H9 (cell line): ENCODE measurements around the gene HRH1. TPM values are rescaled to one million over a fixed set of nuclear protein-coding genes. Genes with fewer than 3 reads are reported as not detected.

ENCODE experiments used
- DNase-seq: peaks from one replicate; pipeline ENCODE4 v3.0.0-alpha.2; 2017
- H2AFZ ChIP-seq: one replicate; pipeline ENCODE4 v1.6.1; 2013; ENCODE audit warnings: mild to moderate bottlenecking, low read length, control low read depth, moderate library complexity
- H2AK5ac ChIP-seq: 2 replicates; pipeline ENCODE4 v1.6.1; 2013; ENCODE audit warnings: low read length, control low read depth, mixed read lengths; ENCODE audit not compliant: insufficient read length
- H2BK120ac ChIP-seq: one replicate; pipeline ENCODE4 v1.6.1; 2013; ENCODE audit warnings: low read depth, mild to moderate bottlenecking, low read length, control low read depth, inconsistent platforms; ENCODE audit not compliant: poor library complexity, severe bottlenecking
- H2BK12ac ChIP-seq: 2 replicates; pipeline ENCODE4 v1.6.1; 2013; ENCODE audit warnings: low read length, control low read depth, mixed read lengths, low read depth; ENCODE audit not compliant: insufficient read length
- H2BK15ac ChIP-seq: 2 replicates; pipeline ENCODE4 v1.6.1; 2013; ENCODE audit warnings: low read depth, low read length, control low read depth
- H2BK20ac ChIP-seq: one replicate; pipeline ENCODE4 v1.6.1; 2013; ENCODE audit warnings: low read depth, mild to moderate bottlenecking, low read length, control low read depth, inconsistent platforms; ENCODE audit not compliant: poor library complexity, severe bottlenecking
- H2BK5ac ChIP-seq: 2 replicates; pipeline ENCODE4 v1.6.1; 2013; ENCODE audit warnings: low read length, control low read depth, mixed read lengths; ENCODE audit not compliant: insufficient read length
- H3K14ac ChIP-seq: 2 replicates; pipeline ENCODE4 v1.6.1; 2013; ENCODE audit warnings: low read length, control low read depth; ENCODE audit not compliant: insufficient read depth
- H3K18ac ChIP-seq: 2 replicates; pipeline ENCODE4 v1.6.1; 2013; ENCODE audit warnings: low read depth, mild to moderate bottlenecking, mixed read lengths, low read length, control low read depth; ENCODE audit not compliant: insufficient read length
- H3K23ac ChIP-seq: 2 replicates; pipeline ENCODE4 v1.6.1; 2013; ENCODE audit warnings: low read length, control low read depth, mixed read lengths, low read depth; ENCODE audit not compliant: insufficient read length
- H3K23me2 ChIP-seq: 2 replicates; pipeline ENCODE4 v1.6.1; 2013; ENCODE audit warnings: low read depth, mild to moderate bottlenecking, mixed read lengths, low read length, control low read depth; ENCODE audit not compliant: insufficient read length, poor library complexity, severe bottlenecking
- H3K27ac ChIP-seq: 2 replicates; pipeline ENCODE4 v1.5.1; 2013; ENCODE audit warnings: low read length, control low read depth, mixed read lengths, low read depth; ENCODE audit not compliant: insufficient read length
- H3K27me3 ChIP-seq: 2 replicates; pipeline ENCODE4 v1.6.1; 2013; ENCODE audit warnings: low read length, control low read depth, inconsistent platforms; ENCODE audit not compliant: insufficient read depth
- H3K4ac ChIP-seq: 2 replicates; pipeline ENCODE4 v1.6.1; 2013; ENCODE audit warnings: low read depth, mild to moderate bottlenecking, control low read depth, inconsistent platforms, low read length, moderate library complexity
- H3K4me1 ChIP-seq: 2 replicates; pipeline ENCODE4 v1.6.1; 2013; ENCODE audit warnings: low read length, control low read depth, inconsistent platforms; ENCODE audit not compliant: insufficient read depth
- H3K4me2 ChIP-seq: 2 replicates; pipeline ENCODE4 v1.6.1; 2013; ENCODE audit warnings: low read length, control low read depth, mixed read lengths; ENCODE audit not compliant: insufficient read length, insufficient read depth
- H3K56ac ChIP-seq: 2 replicates; pipeline ENCODE4 v1.6.1; 2013; ENCODE audit warnings: low read depth, mild to moderate bottlenecking, mixed read lengths, low read length, control low read depth; ENCODE audit not compliant: insufficient read length
- H3K79me1 ChIP-seq: 2 replicates; pipeline ENCODE4 v1.6.1; 2013; ENCODE audit warnings: low read depth, mild to moderate bottlenecking, moderate library complexity, low read length, control low read depth, inconsistent platforms; ENCODE audit not compliant: insufficient read depth, poor library complexity, severe bottlenecking
- H3K79me2 ChIP-seq: 2 replicates; pipeline ENCODE4 v1.6.1; 2013; ENCODE audit warnings: low read length, control low read depth, inconsistent platforms; ENCODE audit not compliant: insufficient read depth
- H3K9ac ChIP-seq: 2 replicates; pipeline ENCODE4 v1.6.1; 2013; ENCODE audit warnings: low read length, control low read depth, mixed read lengths; ENCODE audit not compliant: insufficient read length; ENCODE audit errors: extremely low read depth
- H3K9me3 ChIP-seq: one replicate; pipeline ENCODE4 v1.6.1; 2013; ENCODE audit warnings: low read depth, low read length, inconsistent platforms; ENCODE audit not compliant: control insufficient read depth
- H3T11ph ChIP-seq: one replicate; pipeline ENCODE4 v1.6.1; 2013; ENCODE audit warnings: mild to moderate bottlenecking, low read length, control low read depth, inconsistent platforms
- H4K20me1 ChIP-seq: one replicate; pipeline ENCODE4 v1.6.1; 2013; ENCODE audit not compliant: control insufficient read depth, insufficient read length, insufficient read depth
- H4K5ac ChIP-seq: 2 replicates; pipeline ENCODE4 v1.6.1; 2013; ENCODE audit warnings: low read depth, mild to moderate bottlenecking, mixed read lengths, low read length, control low read depth; ENCODE audit not compliant: insufficient read length
- H4K8ac ChIP-seq: replicated peaks from 2 replicates; pipeline ENCODE4 v1.6.1; 2013; ENCODE audit warnings: low read length, control low read depth, mixed read lengths, low read depth; ENCODE audit not compliant: insufficient read length
- H4K91ac ChIP-seq: 2 replicates; pipeline ENCODE4 v1.6.1; 2013; ENCODE audit warnings: low read depth, mild to moderate bottlenecking, moderate library complexity, mixed read lengths, low read length, control low read depth; ENCODE audit not compliant: insufficient read length
- H3K27ac Mint-ChIP-seq, 3 experiments: 2 replicates in 2 of 3; 3 replicates in 1 of 3; pipeline ENCODE4 v1.8.0; 2020 to 2021; ENCODE audit warnings: mixed read lengths in 3 of 3, mild to moderate bottlenecking in 1 of 3, moderate library complexity in 1 of 3
- H3K27me3 Mint-ChIP-seq: 2 replicates; pipeline ENCODE4 v1.8.0; 2021; ENCODE audit warnings: low read depth, mild to moderate bottlenecking, moderate library complexity, mixed read lengths
- H3K36me3 Mint-ChIP-seq, 3 experiments: 2 replicates in 2 of 3; 3 replicates in 1 of 3; pipeline ENCODE4 v1.8.0; 2020 to 2021; ENCODE audit warnings: low read depth in 3 of 3, mixed read lengths in 3 of 3; ENCODE audit not compliant: insufficient read depth in 1 of 3
- H3K4me1 Mint-ChIP-seq, 2 experiments: 2 replicates each; pipeline ENCODE4 v1.8.0; 2020; ENCODE audit warnings: mixed read lengths in 2 of 2
- H3K4me3 Mint-ChIP-seq, 2 experiments: 2 replicates in 1 of 2; 3 replicates in 1 of 2; pipeline ENCODE4 v1.8.0; 2020 to 2021; ENCODE audit warnings: mild to moderate bottlenecking in 2 of 2, mixed read lengths in 2 of 2, moderate library complexity in 1 of 2
- H3K9me3 Mint-ChIP-seq, 2 experiments: 2 replicates in 1 of 2; 3 replicates in 1 of 2; pipeline ENCODE4 v1.8.0; 2020; ENCODE audit warnings: mild to moderate bottlenecking in 2 of 2, mixed read lengths in 2 of 2, moderate library complexity in 1 of 2
- WGBS: extraction: QIAGEN DNeasy Blood & Tissue Kit; methylation state at CpG from one replicate; pipeline ENCODE4 v1.1.7; 2013; ENCODE audit warnings: missing lambda C conversion rate, low lambda C conversion rate, mixed read lengths; ENCODE audit not compliant: insufficient read length; ENCODE audit errors: extremely low coverage; 5-methylcytosine and 5-hydroxymethylcytosine counted together
- total RNA-seq: library from RNA; stranded (reverse); gene quantifications from 2 replicates; pipeline ENCODE4 v1.2.1, GENCODE V29; 2021
- TF ChIP-seq, protein P1 (sequence below): fragments of 200-600 bp; sonication (generic); conservative IDR thresholded peaks from 3 replicates; pipeline ENCODE4 v1.8.0; 2021; ENCODE audit warnings: antibody characterized with exemption, mild to moderate bottlenecking

HRH1 gene
- total RNA-seq, 1 experiment from 2014 or later = 0.74 TPM

DNA sequence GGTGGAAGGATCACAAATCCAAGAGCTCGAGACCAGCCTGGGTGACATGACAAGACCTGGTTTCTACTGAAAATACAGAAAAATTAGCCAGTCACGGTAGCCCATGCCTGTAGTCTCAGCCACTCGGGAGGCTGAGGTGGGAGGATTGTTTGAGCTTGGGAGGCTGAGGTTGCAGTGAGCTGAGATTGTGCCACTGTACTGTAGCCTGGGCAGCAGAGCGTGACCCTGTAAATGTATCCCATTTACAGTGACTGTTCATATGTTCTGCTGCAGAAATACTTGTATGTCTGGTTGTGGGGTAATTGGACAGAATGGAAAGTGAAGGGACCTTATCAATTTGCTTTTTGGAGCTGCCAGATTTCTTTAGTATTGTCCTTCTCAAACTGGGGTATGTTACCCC, 142.8 kb downstream of the HRH1 start:
- H4K20me1 ChIP-seq = no peaks in the 10 kb centered on the region
- peaks cover 0 to 11% (median 8%) of the 10 kb centered on the region in 3 experiments; a peak in 3 of 7 replicates for H3K36me3 Mint-ChIP-seq
- no peak overlapping the region for H2BK5ac ChIP-seq
- no peak overlapping the region for H2BK12ac ChIP-seq
- no peak overlapping the region for H4K8ac ChIP-seq
- H2BK20ac ChIP-seq = no peak overlapping the region
- H3T11ph ChIP-seq = no peak overlapping the region
- H3K4me3 Mint-ChIP-seq = no peak overlapping the region
- no peaks in the 10 kb centered on the region for H3K9me3 Mint-ChIP-seq
- no peaks in the 10 kb centered on the region for H3K27me3 Mint-ChIP-seq
- H3K27me3 ChIP-seq = no peaks in the 10 kb centered on the region
- H2AK5ac ChIP-seq = no peak overlapping the region
- no peak overlapping the region for H3K23ac ChIP-seq
- H3K18ac ChIP-seq = no peak overlapping the region
- H3K4me1 Mint-ChIP-seq = no peaks in the 10 kb centered on the region
- H3K27ac ChIP-seq = no peak overlapping the region
- no peaks in the 10 kb centered on the region for H3K79me1 ChIP-seq
- H3K4ac ChIP-seq = no peak overlapping the region
- no peaks in the 10 kb centered on the region for H3K79me2 ChIP-seq
- no CpG with 5 or more reads among the region's 4 CpGs for WGBS
- no peak overlapping the region for H4K91ac ChIP-seq
- no peak overlapping the region for H3K14ac ChIP-seq
- no peaks in the 10 kb centered on the region for H3K4me1 ChIP-seq
- H3K4me2 ChIP-seq = no peak overlapping the region
- H3K23me2 ChIP-seq = no peaks in the 10 kb centered on the region
- H3K56ac ChIP-seq = no peak overlapping the region
- TF ChIP-seq, protein P1, sequence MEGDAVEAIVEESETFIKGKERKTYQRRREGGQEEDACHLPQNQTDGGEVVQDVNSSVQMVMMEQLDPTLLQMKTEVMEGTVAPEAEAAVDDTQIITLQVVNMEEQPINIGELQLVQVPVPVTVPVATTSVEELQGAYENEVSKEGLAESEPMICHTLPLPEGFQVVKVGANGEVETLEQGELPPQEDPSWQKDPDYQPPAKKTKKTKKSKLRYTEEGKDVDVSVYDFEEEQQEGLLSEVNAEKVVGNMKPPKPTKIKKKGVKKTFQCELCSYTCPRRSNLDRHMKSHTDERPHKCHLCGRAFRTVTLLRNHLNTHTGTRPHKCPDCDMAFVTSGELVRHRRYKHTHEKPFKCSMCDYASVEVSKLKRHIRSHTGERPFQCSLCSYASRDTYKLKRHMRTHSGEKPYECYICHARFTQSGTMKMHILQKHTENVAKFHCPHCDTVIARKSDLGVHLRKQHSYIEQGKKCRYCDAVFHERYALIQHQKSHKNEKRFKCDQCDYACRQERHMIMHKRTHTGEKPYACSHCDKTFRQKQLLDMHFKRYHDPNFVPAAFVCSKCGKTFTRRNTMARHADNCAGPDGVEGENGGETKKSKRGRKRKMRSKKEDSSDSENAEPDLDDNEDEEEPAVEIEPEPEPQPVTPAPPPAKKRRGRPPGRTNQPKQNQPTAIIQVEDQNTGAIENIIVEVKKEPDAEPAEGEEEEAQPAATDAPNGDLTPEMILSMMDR = no peak
- no peak overlapping the region for H2AFZ ChIP-seq
- H2BK15ac ChIP-seq = no peak overlapping the region
- no peak overlapping the region for H3K9ac ChIP-seq
- H2BK120ac ChIP-seq = no peak overlapping the region
- DNase-seq = no peak
- no peaks in the 10 kb centered on the region for H3K9me3 ChIP-seq
- no peak overlapping the region for H4K5ac ChIP-seq
- no peak overlapping the region for H3K27ac Mint-ChIP-seq
